ENCODE measurements around the gene HEATR1.
"Not testable (repeated sequence)": the region's sequence is repeated elsewhere in the genome, so short reads cannot be mapped to it uniquely, and the experiment has no call there.

The HEATR1 gene

DNA sequence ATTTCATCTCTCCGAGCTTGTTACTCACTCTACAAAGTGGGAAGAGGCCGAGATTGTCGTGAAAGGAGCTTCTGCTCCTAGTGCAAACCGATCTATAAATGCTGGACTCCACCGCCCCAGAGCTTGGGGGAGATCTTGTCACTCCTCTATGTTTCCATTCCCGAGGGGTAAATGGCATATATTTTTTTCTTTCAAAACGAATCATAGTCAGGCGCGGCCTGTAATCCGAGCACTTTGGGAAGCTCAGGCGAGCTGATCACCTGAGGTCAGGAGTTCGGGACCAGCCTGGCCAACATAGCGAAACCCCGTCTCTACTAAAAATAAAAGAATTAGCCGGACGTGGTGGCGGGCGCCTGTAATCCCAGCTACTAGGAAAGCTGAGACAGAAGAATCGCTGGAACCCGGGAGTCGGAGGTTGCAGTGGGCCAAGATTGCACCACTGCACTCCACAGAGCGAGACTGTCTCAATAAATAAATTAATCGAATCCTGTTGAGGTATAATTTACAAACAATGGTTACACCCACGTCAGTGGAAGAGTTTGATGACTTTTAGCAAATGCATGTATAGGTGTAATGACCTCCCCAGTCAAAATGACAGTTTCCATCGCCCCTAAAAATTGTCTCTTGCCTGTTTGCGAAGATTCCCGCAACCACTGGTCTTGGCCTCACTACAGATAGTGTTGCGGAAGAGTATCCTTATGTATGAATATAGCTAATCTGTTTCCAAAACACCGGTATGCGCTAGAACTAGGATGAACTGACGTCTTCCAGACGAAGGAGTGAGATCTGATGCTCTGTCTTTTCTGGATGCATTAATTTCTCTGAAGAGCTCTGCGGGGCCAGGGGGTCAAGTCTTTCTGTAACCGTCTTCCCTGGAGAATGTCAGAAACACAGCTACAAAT lies 840 bp upstream of the HEATR1 start:
- peak overlapping the region; percentile 97 for H3K4me3 ChIP-seq (ENCODE audit: low read depth, low read length)
- no peak for DNase-seq (ENCODE audit: low read depth)

- no peak for DNase-seq (ENCODE audit: low read depth)
- H3K4me3 ChIP-seq (ENCODE audit: low read depth, low read length) = no peak overlapping the region
Observed at GRCh38 chr1:236602171-236602570, 2.1 kb downstream of the HEATR1 start.

DNA sequence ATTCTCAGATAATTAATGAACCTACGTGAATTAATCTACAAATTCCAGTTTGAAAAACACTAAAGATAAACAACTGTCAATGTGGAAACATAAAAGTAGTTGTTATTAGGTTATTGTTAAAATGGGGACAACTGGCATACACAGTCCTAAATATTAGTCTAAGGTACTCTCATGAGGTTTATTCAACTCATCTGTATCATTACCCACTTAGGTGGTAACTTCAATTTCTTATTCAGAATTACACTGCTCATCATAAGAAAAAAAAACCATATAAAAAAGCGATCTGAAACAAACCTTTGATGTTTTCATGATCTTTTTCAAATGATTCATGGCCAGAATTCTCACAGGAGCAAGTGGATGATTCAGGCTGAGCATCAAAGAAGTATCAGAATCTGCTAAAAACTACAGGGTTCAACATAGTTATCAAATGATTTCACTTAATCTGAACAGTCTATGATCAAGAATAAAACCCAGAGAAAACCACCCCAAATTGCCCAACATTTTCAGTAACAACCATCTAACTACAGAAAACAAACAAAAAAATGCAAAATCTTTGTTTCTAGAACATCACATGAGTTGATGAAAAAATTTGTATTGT lies 13.7 kb downstream of the HEATR1 start:
- no peak overlapping the region for H3K4me3 ChIP-seq (ENCODE audit: low read depth, low read length)
- DNase-seq (ENCODE audit: low read depth) = no peak

- DNase-seq (ENCODE audit: low read depth) = no peak
- no peak overlapping the region for H3K4me3 ChIP-seq (ENCODE audit: low read depth, low read length)
Observed at GRCh38 chr1:236589531-236589930, 14.8 kb downstream of the HEATR1 start.

- DNase-seq (ENCODE audit: low read depth) = no peak
- no peak overlapping the region for H3K4me3 ChIP-seq (ENCODE audit: low read depth, low read length)
Observed at GRCh38 chr1:236581528-236581927, 22.8 kb downstream of the HEATR1 start.

DNA sequence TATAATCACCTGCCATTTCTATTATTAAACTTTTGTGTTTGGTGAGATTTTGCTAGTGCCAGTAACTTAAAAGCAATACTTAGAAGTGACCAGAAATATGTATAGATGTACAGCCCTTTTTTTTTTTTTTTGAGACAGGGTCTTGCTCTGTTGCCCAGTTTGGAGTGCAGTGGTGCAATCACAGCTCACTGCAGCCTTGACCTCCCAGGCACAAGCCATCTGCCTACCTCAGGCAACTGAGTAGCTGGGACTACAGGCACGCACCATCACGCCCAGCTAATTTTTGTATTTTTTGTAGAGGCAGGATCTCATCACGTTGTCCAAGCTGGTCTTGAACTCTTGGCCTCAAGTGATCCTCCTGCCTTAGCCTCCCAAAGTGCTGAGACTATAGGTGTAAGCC lies 23.9 kb downstream of the HEATR1 start:
- not testable (repeated sequence) for H3K4me3 ChIP-seq (ENCODE audit: low read depth, low read length); DNase-seq (ENCODE audit: low read depth)

- DNase-seq (ENCODE audit: low read depth) = no peak
- no peak overlapping the region for H3K4me3 ChIP-seq (ENCODE audit: low read depth, low read length)
Observed at GRCh38 chr1:236578661-236579060, 25.7 kb downstream of the HEATR1 start.

- not testable (repeated sequence) for H3K4me3 ChIP-seq (ENCODE audit: low read depth, low read length)
Observed at GRCh38 chr1:236577041-236577440, 27.3 kb downstream of the HEATR1 start.

DNA sequence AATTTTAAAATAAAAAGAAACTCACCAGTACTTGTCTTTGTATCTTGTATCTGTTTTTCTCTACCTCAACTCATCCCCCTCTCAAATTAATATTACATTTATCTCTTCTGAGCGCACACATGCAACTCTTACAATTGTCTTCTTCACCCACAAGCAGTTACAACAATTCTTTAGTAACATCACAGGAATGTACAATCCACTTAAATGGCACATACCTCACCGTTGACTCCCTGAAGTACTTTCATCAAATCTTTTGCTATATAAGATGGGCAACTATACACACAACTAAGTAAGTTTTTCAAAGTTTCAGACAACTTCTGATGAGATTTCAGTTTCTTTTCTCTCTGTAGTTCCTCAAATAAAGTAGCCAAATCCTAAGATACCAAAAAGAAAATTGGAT lies 28.3 kb downstream of the HEATR1 start:
- DNase-seq (ENCODE audit: low read depth) = peak; percentile 11
- no peak overlapping the region for H3K4me3 ChIP-seq (ENCODE audit: low read depth, low read length)

More at GRCh38 chr1:236577041-236577440, 27.3 kb downstream of the HEATR1 start:
- DNase-seq (ENCODE audit: low read depth) = not testable (repeated sequence)

DNA sequence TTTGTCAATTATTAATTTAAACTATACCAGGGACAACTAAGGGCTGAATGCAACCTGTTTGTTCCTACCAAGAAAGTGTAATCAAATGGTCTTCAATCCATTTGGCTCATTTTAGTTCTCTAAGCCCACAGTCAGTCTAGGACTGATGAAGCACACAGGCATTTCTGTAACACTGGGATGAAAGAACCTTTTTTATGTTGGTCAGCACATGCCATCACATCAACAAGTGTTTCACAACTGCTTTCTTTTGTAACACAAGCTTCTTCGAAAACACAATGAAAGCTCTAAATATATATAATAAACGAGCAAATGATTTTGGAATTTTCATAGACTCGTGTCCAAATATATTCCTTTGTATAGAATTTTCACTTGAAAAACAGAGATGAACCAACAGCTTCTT lies 28.8 kb downstream of the HEATR1 start:
- DNase-seq (ENCODE audit: low read depth) = peak; percentile 18
- H3K4me3 ChIP-seq (ENCODE audit: low read depth, low read length) = no peak overlapping the region

GRCh38 chr1:236568285-236568894 lies 35.9 kb downstream of the HEATR1 start:
- H3K4me3 ChIP-seq (ENCODE audit: low read depth, low read length) = no peak overlapping the region
- DNase-seq (ENCODE audit: low read depth) = peak; percentile 26

- DNase-seq (ENCODE audit: low read depth) = no peak
- H3K4me3 ChIP-seq (ENCODE audit: low read depth, low read length) = no peak overlapping the region
Observed at GRCh38 chr1:236565530-236565929, 38.8 kb downstream of the HEATR1 start.

DNA sequence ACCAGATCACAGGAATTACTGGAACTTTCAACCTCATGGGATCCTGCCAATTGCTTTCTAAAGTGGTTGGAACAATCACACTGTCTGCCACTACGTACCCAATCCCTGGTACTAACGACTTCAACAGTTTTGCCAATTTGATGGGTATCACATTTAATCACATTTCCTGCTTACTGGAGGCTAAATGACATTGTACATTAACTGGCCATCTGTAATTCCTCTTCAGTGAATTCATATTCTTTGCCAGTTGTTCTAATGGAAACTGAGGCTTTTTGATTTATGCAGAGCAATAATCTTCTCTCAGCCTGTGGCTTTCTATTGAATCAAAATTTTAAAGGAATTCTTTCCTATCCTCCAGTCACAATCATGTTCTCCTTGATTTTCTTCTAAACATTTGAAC lies 42.3 kb downstream of the HEATR1 start:
- DNase-seq (ENCODE audit: low read depth) = no peak
- H3K4me3 ChIP-seq (ENCODE audit: low read depth, low read length) = no peak overlapping the region

DNA sequence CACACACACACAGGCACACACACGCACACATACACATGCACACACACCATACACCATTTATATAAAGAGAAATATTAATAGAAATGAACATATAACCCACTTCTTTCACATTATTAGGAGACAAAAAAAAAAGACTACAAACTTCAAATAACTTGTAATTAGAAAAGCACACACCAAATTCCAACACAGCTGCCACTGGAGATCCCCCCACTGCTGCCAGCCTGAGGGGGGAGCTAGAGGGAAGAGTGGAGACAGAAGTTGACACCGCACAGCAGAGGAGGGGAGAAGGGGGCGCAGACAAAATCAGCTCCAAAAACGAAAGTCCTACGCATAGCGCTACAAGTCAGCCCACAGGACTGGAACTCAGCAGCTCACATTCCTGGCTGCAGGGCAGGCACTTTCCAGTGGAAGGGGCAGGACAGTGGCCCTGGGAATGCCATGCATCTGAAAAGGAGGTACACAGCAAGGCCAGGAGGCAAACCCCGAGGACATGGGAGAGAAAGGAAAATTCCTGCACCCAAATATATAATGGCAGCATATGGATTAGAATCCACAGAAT lies 44.0 kb downstream of the HEATR1 start:
- no peak for DNase-seq (ENCODE audit: low read depth)
- H3K4me3 ChIP-seq (ENCODE audit: low read depth, low read length) = no peak overlapping the region

- DNase-seq (ENCODE audit: low read depth) = no peak
- H3K4me3 ChIP-seq (ENCODE audit: low read depth, low read length) = no peak overlapping the region
Observed at GRCh38 chr1:236558846-236559245, 45.5 kb downstream of the HEATR1 start.

DNA sequence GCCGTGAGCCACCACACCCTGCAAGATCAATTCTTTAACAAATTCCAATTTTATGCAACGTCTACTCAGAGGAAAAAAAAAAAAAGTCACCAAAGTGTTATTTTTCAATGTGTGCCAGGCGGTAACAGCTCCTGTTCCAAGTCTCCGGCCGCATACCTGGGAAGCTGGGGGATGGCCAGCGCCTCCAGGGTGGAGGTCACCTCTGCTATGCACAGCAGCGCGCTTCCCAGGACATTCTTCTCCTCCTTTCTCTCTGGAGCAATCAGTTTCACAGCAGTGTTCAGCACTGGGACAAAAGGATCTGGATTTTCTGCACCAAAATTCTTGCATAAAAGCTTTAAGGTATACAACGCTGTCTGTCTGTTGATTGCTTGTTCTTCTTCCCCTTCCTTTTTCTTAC lies 46.2 kb downstream of the HEATR1 start:
- no peak overlapping the region for H3K4me3 ChIP-seq (ENCODE audit: low read depth, low read length)
- DNase-seq (ENCODE audit: low read depth) = no peak

DNA sequence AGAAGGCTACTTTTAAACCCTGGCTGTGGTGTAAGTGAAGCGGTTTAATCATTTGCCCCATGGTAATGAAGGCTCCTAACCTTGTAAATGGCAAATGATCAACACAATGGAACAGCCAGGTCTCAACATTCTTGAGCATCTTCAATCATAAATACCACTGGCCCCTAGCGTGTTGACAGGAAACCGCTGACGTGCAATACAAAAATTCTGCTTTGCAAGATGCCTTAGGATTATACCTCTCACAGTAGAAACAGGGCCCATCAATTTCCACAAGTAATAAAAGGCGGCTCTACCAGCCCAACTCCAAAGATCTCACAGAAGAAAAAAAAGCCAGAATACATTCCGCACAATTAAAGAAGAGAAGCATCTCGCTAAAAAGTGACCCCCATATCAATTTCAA lies 47.7 kb downstream of the HEATR1 start:
- no peak overlapping the region for H3K4me3 ChIP-seq (ENCODE audit: low read depth, low read length)
- no peak for DNase-seq (ENCODE audit: low read depth)

DNA sequence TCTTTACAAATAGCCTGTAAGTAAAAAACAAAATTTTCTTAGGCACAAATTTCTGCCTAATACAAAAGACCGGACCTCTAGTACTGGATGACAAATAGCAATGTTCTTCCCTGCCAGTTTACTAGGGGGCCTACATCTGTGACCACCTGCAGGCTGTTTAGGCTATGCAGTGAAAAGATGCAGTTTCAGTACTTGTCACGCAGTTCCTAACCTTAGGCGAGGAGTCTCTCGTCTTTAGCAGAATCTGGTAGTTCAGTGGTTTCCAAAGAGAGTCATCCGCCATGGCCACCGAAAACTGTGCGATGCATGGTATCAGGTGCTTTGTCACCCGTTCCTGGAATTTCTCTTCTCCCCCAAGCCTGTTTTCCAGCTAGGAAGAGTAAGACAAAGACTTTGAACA lies 50.9 kb downstream of the HEATR1 start:
- no peak overlapping the region for H3K4me3 ChIP-seq (ENCODE audit: low read depth, low read length)
- no peak for DNase-seq (ENCODE audit: low read depth)

GRCh38 chr1:236552901-236553300 lies 51.4 kb downstream of the HEATR1 start:
- H3K4me3 ChIP-seq (ENCODE audit: low read depth, low read length) = no peak overlapping the region
- no peak for DNase-seq (ENCODE audit: low read depth)

- H3K4me3 ChIP-seq (ENCODE audit: low read depth, low read length) = no peak overlapping the region
- DNase-seq (ENCODE audit: low read depth) = no peak
Observed at GRCh38 chr1:236552096-236552495, 52.2 kb downstream of the HEATR1 start.

All from skeletal muscle cell (primary cell).